Kidney (tissue), 14 donors: ENCODE measurements around the gene CD59. TPM values are rescaled to one million over a fixed set of nuclear protein-coding genes. Genes with fewer than 3 reads are reported as not detected.
"Not testable (repeated sequence)": the region's sequence is repeated elsewhere in the genome, so short reads cannot be mapped to it uniquely, and the experiment has no call there.

Experiments used
- DNase-seq, 5 donors: peaks; one replicate each; pipeline ENCODE4 v3.0.0-alpha.2; 2013 to 2020
- FAIRE-seq: peaks from 2 replicates; lab custom pipeline; 2012; peaks lifted over from hg19 to GRCh38; lab: Jason Lieb, UNC
- H3K27ac ChIP-seq, 2 donors: one replicate each; pipeline ENCODE4 v1.7.0; 2013; ENCODE audit warnings: low read depth in 2 of 2, low read length in 2 of 2, inconsistent platforms in 1 of 2
- H3K27me3 ChIP-seq: one replicate; pipeline ENCODE4 v1.7.1; 2013; ENCODE audit warnings: low read length, inconsistent platforms; ENCODE audit not compliant: control insufficient read depth, insufficient read depth
- H3K36me3 ChIP-seq, 3 donors: one replicate each; pipeline versions ENCODE4 v1.7.0 to v1.7.1; 2013; ENCODE audit warnings: low read length in 3 of 3, control low read depth in 1 of 3, inconsistent platforms in 1 of 3; ENCODE audit not compliant: insufficient read depth in 3 of 3, control insufficient read depth in 2 of 3
- H3K4me1 ChIP-seq, 3 donors: one replicate each; pipeline versions ENCODE4 v1.7.0 to v1.7.1; 2013; ENCODE audit warnings: low read length in 3 of 3, inconsistent platforms in 1 of 3, low read depth in 1 of 3; ENCODE audit not compliant: control insufficient read depth in 2 of 3, insufficient read depth in 2 of 3
- H3K4me3 ChIP-seq, 3 donors: one replicate each; pipeline versions ENCODE4 v1.7.0 to v1.8.1; 2013; ENCODE audit warnings: low read length in 3 of 3, control low read depth in 1 of 3, inconsistent platforms in 1 of 3
- H3K9ac ChIP-seq, 3 donors: one replicate each; pipeline versions ENCODE4 v1.7.0 to v1.7.1; 2013; ENCODE audit warnings: low read length in 3 of 3, control low read depth in 1 of 3, inconsistent platforms in 1 of 3
- H3K9me3 ChIP-seq, 3 donors: one replicate each; pipeline versions ENCODE4 v1.7.0 to v1.7.1; 2013; ENCODE audit warnings: low read length in 3 of 3, control low read depth in 1 of 3, inconsistent platforms in 1 of 3; ENCODE audit not compliant: control insufficient read depth in 2 of 3, insufficient read depth in 1 of 3
- CTCF ChIP-seq: IDR thresholded peaks from 3 replicates; pipeline ENCODE4 v1.5.1; 2012; ENCODE audit warnings: mild to moderate bottlenecking, moderate library complexity, borderline replicate concordance; ENCODE audit not compliant: insufficient read depth; ENCODE audit errors: extremely low read depth
- intact Hi-C: fragments of 100-400 bp; cut with DNase I; formaldehyde crosslinking; loops from one replicate; pipeline ENCODE4 v1.11.1; 2022
- polyA plus RNA-seq: library from polyadenylated mRNA; stranded (reverse); fragments of 350-450 nt; fragmentation: Illumina TruSeq; extraction: RNeasy Lipid Tissue Mini Kit (QIAGEN cat#74804); gene quantifications from one replicate; pipeline ENCODE4 v1.2.3, GENCODE V29; 2014; ENCODE audit warnings: low read depth, low replicate concordance; ENCODE audit not compliant: insufficient read depth
- total RNA-seq: library from RNA; stranded (reverse); fragmentation: NEBNext Ultra II Directional; extraction: Animal tissue kit (Norgen Biotek cat#: 25700); gene quantifications from one replicate; pipeline ENCODE4 v1.2.1, GENCODE V29; 2021
- donor health status: control.
- donor health status: control.
- donor health status: control.
- donor health status: control.
- donor health status: control.
- donor health status: DM: yes; HTN: yes; CAD: no.
- donor health status: Normal renal cell carcinoma (clear cell type).

The CD59 gene
- total and polyA plus RNA-seq, 2 donors from 2014 or later = 559 to 1,010 TPM

DNA sequence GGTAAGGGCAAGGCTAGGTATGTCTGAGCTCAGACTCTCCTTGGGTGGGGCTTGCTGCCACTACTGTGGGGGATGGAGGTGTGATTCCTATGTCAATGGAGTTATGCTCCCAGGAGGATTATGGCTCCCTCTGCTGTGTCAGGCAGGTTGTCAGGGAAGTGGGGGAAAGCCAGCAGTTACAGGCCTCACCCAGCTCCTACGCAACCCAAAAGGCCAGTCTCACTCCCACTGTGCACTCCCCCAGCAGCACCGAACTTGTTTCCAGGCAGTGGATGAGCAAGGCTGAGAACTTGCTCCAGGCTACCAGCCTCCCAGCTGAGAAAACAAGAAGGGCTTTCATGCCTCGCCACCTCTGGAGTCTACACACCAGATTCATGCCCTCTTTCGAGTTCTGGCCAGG is 53.8 kb downstream of the CD59 start:
- no peak for TF ChIP-seq CTCF
- peaks cover 0 to 4% (median 0%) of the 10 kb centered on the region in 3 donors for H3K9me3 ChIP-seq
- H3K27me3 ChIP-seq = no peaks in the 10 kb centered on the region
- DNase-seq = peak in 1 of 5 donors; percentile 9
- no peaks in the 10 kb centered on the region for H3K36me3 ChIP-seq
- FAIRE-seq = no peak
- no peak overlapping the region for H3K4me3 ChIP-seq
- intact Hi-C loops = loop anchor here (10.0 kb wide), 1 partner anchor 318 kb away; no protein-coding TSS in a partner anchor
- no peak overlapping the region for H3K27ac ChIP-seq
- peaks cover 0 to 6% (median 2%) of the 10 kb centered on the region in 3 donors for H3K4me1 ChIP-seq
- H3K9ac ChIP-seq = no peak overlapping the region

DNA sequence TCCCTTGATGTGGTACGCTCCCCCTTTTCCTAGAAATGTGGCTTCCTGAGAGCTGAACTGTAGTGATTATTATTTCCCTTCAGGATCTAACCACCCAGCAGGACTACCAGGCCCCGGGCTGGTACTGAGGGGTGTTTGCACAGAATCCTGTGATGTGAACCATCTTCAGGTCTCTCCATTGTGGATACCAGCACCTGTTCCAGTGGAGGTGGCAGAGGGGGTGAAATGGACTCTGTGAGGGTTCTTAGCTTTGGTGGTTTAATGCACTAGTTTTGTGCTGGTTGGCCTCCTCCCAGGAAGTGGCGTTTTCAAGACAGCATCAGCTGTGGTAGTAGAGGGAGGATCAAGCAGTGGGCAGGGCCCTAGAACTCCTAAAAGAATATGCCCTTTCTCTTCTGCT is 54.2 kb downstream of the CD59 start:
- Histone ChIP-seq H3K4me3 (no peak overlapping the region), H3K9ac (no peak overlapping the region), H3K4me1 (peaks cover 0 to 6% (median 2%) of the 10 kb centered on the region in 3 donors), H3K27me3 (no peaks in the 10 kb centered on the region), H3K9me3 (peaks cover 0 to 4% (median 0%) of the 10 kb centered on the region in 3 donors), H3K27ac (no peak overlapping the region), H3K36me3 (no peaks in the 10 kb centered on the region)
- FAIRE-seq (no peak), DNase-seq (no peak)
- intact Hi-C loops = loop anchor here (10.0 kb wide), 1 partner anchor 317 kb away; no protein-coding TSS in a partner anchor
- no peak for TF ChIP-seq CTCF

DNA sequence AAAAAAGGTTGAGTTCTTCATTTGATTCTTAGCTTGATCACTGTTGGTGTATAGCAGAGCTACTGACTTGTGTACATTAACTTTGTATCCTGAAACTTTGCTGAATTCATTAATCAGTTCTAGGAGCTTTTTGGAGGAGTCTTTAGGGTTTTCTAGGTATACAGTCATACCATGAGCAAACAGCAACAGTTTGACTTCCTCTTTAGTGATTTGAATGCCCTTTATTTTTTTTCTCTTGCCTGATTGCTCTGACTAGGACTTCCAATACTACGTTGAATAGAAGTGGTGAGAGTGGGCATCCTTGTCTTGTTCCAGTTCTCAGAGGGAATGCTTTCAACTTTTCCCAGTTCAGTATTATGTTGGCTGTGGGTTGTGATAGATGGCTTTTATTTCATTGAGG is 57.6 kb downstream of the CD59 start:
- H3K9me3 ChIP-seq, H3K27ac ChIP-seq, H3K9ac ChIP-seq, H3K27me3 ChIP-seq, DNase-seq, FAIRE-seq, H3K4me1 ChIP-seq, intact Hi-C loops, H3K36me3 ChIP-seq, H3K4me3 ChIP-seq: not testable (repeated sequence)

DNA sequence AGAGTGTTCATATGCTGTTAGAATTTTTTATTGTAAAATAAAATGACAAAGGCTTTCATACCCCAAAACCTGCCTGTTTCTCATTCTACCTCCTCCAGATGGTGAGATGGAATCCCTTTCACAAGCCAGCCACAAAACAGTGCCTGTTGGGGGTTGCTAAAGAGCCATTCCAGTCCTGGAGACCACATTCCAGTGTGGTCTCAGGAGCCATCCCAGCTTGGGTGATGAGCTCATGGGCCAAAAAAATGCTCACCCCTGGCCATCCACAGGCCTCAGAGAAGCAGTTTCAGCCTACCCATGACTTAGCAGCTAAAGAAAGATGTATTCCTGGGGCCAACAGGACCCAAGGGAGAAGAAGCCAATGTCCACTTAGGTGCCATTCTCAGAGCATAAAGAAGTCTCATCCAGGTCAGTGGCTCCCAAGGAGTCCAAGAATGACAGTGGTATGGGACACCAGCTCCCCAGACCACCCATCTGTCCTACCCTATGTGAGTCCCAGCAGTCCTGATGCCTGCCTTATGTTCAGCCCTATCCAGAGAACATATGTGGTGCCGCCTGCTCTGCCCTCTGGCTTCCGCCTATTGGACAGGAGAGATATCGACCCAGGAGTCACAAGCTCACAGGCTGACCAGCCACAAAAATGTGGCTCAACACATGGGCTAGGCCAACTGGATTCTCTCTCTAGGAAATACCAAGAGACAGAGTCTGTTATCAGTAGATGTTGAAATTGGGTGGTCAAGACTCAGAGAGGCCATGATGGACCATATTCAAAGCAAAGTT is 62.0 kb downstream of the CD59 start:
- Histone ChIP-seq H3K4me1 (no peaks in the 10 kb centered on the region), H3K9me3 (peaks cover 0 to 4% (median 0%) of the 10 kb centered on the region in 3 donors), H3K27me3 (no peaks in the 10 kb centered on the region), H3K27ac (no peak overlapping the region), H3K36me3 (no peaks in the 10 kb centered on the region), H3K4me3 (no peak overlapping the region), H3K9ac (no peak overlapping the region)
- no peak for FAIRE-seq
- DNase-seq = no peak
- intact Hi-C loops = no loop called here
- no peak for TF ChIP-seq CTCF
